Left ventricle myocardium inferior (tissue), 1 donor: ENCODE data around the gene PP2D1. TPM values are rescaled to one million over a fixed set of nuclear protein-coding genes. Genes with fewer than 3 reads are reported as not detected.
A peak's percentile ranks its signal among the peaks of the same experiment; 100 is the strongest.

Source experiments
- DNase-seq: peaks from one replicate; pipeline ENCODE4 v3.0.0-alpha.2; 2020
- H3K27ac ChIP-seq: fragments of 200-600 bp; replicated peaks from 2 replicates; pipeline ENCODE4 v1.8.0; 2021
- H3K27me3 ChIP-seq: fragments of 200-600 bp; 2 replicates; pipeline ENCODE4 v1.8.0; 2021; ENCODE audit warnings: low read depth
- H3K36me3 ChIP-seq: fragments of 200-600 bp; 2 replicates; pipeline ENCODE4 v1.8.0; 2021
- H3K4me1 ChIP-seq: fragments of 200-600 bp; 2 replicates; pipeline ENCODE4 v1.8.0; 2021
- H3K4me3 ChIP-seq: fragments of 200-600 bp; 2 replicates; pipeline ENCODE4 v1.8.0; 2021; ENCODE audit warnings: mild to moderate bottlenecking, moderate library complexity
- H3K9me3 ChIP-seq: fragments of 200-600 bp; replicated peaks from 2 replicates; pipeline ENCODE4 v1.8.0; 2021
- intact Hi-C: fragments of 100-400 bp; cut with micrococcal nuclease; formaldehyde crosslinking; loops from one replicate; pipeline ENCODE4 v1.11.0; 2022
- total RNA-seq: library from RNA; stranded (reverse); fragmentation: NEBNext Ultra II Directional; extraction: Animal tissue kit (Norgen Biotek cat#: 25700); gene quantifications from one replicate; pipeline ENCODE4 v1.2.1, GENCODE V29; 2021
- TF ChIP-seq, protein P1 (sequence below): fragments of 200-600 bp; IDR thresholded peaks from 2 replicates; pipeline ENCODE4 v1.8.0; 2021; ENCODE audit warnings: antibody characterized with exemption, mild to moderate bottlenecking, borderline replicate concordance
- donor health status: DM: no; HTN: yes; CAD: no; lungs with severe emphysema.

Gene PP2D1
- total RNA-seq, 1 donor from 2014 or later, result not detected

DNA sequence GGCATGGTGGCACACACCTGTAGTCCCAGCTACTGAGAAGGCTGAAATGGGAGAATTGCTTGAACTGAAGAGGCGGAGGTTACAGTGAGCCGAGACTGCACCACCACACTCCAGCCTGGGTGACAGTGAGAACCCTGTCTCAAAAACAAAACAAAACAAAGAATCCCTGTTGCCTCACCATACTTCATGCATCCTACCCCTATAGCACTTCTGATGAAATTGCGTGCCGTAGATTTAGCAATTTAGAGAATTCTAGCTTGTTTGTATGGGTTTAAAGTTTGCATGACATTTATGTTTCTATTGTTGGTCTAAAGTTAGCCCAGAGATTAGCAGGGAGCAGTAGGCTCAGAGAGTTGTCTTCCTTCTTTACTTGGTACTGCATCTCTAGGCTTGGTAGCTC is 57.4 kb downstream of the PP2D1 start:
- Histone ChIP-seq H3K27ac (no peak overlapping the region), H3K27me3 (no peaks in the 10 kb centered on the region), H3K9me3 (no peaks in the 10 kb centered on the region), H3K36me3 (peaks cover 41% of the 10 kb centered on the region), H3K4me3 (no peak overlapping the region), H3K4me1 (peaks cover 89% of the 10 kb centered on the region)
- intact Hi-C loops, result no loop called here
- TF ChIP-seq, protein P1, sequence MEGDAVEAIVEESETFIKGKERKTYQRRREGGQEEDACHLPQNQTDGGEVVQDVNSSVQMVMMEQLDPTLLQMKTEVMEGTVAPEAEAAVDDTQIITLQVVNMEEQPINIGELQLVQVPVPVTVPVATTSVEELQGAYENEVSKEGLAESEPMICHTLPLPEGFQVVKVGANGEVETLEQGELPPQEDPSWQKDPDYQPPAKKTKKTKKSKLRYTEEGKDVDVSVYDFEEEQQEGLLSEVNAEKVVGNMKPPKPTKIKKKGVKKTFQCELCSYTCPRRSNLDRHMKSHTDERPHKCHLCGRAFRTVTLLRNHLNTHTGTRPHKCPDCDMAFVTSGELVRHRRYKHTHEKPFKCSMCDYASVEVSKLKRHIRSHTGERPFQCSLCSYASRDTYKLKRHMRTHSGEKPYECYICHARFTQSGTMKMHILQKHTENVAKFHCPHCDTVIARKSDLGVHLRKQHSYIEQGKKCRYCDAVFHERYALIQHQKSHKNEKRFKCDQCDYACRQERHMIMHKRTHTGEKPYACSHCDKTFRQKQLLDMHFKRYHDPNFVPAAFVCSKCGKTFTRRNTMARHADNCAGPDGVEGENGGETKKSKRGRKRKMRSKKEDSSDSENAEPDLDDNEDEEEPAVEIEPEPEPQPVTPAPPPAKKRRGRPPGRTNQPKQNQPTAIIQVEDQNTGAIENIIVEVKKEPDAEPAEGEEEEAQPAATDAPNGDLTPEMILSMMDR, result no peak
- DNase-seq, result no peak

DNA sequence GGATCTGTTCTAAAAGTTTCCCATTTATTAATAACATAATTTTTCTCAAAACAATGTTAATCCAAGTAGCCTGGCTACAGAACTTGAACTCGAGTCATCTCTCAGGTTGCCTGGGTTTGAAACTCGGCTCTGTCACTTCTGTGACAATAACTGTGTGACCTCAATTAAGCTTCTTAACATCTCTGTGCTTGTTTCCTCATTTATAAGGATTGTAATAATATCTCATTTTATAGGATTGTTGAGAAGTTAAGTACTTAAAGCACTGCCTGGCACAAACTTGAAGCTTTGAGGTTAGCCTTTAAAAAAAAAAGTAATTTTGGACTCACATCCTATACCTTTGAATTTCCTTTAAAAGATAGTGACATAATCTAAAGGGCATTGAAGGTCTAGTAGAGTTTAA is 61.7 kb downstream of the PP2D1 start:
- H3K9me3 ChIP-seq, result no peaks in the 10 kb centered on the region
- H3K27me3 ChIP-seq, result no peaks in the 10 kb centered on the region
- peaks cover 89% of the 10 kb centered on the region for H3K4me1 ChIP-seq
- peaks cover 27% of the 10 kb centered on the region for H3K36me3 ChIP-seq
- TF ChIP-seq, protein P1, result no peak
- no peak overlapping the region for H3K27ac ChIP-seq
- intact Hi-C loops, result no loop called here
- DNase-seq, result no peak
- H3K4me3 ChIP-seq, result no peak overlapping the region

DNA sequence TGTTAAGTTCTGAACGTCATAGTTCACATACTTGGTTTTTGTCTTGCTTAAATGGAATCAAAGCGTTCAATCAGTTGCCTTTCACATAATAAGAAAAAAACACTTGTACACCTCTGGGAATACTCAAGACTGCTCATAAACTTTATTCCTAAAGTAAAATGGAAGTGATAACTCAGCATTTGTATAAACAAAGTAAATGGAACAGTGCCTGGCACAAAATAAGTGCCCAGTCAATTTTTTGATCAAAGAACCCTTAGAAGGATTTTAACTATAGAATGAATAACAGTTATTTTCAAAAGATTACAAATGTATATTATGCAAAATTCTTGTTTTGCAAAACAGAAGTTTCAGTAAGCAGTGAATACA is 63.9 kb downstream of the PP2D1 start:
- H3K4me3 ChIP-seq, result peak overlapping the region; percentile 86
- DNase-seq, result no peak
- H3K4me1 ChIP-seq, result peaks cover 68% of the 10 kb centered on the region
- H3K36me3 ChIP-seq, result peaks cover 14% of the 10 kb centered on the region
- TF ChIP-seq, protein P1, result no peak
- intact Hi-C loops, result loop anchor here (10.0 kb wide), 1 partner anchor 77 kb away; no protein-coding TSS in a partner anchor
- H3K27me3 ChIP-seq, result no peaks in the 10 kb centered on the region
- H3K27ac ChIP-seq, result peak overlapping the region; percentile 92
- no peaks in the 10 kb centered on the region for H3K9me3 ChIP-seq

DNA sequence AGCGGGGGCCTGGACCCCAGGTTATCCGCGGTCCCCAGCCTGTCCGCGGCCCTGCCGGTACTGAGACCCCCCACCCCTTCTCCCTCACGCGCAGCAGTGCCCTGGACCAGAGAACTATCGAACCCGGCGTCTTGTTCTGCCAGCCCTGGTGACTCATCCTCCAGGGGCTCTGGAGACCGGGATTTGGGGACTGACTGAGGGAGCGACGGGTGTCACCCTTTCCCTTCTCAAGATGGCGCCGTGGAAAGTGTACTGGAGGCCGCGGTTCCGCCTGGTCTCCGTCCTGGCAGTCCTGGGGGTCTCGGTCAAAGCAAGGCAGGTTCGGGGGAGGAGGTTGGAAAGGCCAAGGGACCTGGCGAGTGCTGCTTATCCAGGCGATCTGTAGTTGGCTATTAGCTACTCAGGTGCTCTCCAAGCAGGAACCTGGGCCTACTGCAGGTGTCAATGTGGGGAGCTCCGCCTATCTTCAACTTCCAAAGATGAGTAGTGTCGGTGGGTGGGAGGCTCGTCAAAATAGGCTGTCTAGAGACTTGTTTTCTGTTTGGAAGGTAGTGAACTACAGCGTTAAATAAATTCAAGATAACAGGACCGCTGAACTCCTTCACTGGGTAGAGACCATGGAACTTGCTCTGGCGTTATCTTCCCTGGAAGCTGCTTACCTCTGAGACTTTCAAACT is 64.4 kb downstream of the PP2D1 start:
- Histone ChIP-seq H3K27ac (peak overlapping the region; percentile 92), H3K4me3 (peak overlapping the region; percentile 86), H3K4me1 (peaks cover 63% of the 10 kb centered on the region), H3K9me3 (no peaks in the 10 kb centered on the region), H3K36me3 (peaks cover 13% of the 10 kb centered on the region), H3K27me3 (no peaks in the 10 kb centered on the region)
- TF ChIP-seq, protein P1, result no peak
- DNase-seq, result peak; percentile 36
- intact Hi-C loops, result loop anchor here (10.0 kb wide), 1 partner anchor 77 kb away; no protein-coding TSS in a partner anchor

DNA sequence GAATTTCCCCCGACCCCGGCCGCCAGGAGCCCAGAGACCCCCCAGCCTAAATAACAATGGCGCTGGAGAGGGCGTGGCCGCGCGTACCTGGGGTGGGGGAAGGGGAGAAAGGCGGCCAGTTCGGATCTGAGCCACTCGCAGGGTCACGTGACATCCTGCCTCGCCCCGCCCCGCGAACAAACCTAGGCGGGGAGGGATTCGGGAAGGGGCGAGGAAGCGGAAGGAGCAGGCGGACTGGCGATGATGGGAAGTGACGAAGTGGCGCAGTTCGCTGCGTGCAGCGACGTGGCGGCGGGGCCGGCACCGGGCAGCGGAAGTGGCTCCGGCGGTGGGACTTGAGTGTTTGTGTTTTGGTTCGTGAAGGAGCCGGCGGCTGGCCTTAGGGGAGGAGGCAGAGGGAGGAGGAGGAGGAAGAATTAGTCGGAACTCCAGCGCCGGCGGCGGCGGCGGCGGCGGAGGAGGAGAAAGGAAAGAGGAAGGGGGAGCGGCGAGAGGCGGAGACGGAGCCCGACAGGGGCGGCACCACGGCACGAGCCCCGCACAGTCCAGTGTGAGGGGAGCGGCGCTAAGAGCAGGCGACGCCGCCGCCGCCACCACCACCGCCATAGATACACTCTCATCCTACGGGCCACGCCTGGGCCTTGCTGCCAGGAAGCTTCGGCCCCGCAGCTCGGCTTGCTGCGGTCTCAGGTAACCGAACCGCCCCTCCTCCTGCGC is 65.1 kb downstream of the PP2D1 start, which contains the start of gene RAB5A:
Gene RAB5A (plus strand): TSS at position 266 of the 717 bp plus-strand sequence. CDS start 3,802 bp downstream, outside the sequence.
- Histone ChIP-seq H3K27ac (peak within 1 kb of the TSS; percentile 92), H3K4me1 (peaks cover 56% of the 10 kb centered on the region), H3K9me3 (no peaks in the 10 kb centered on the region), H3K4me3 (peak within 1 kb of the TSS; percentile 86), H3K27me3 (no peaks in the 10 kb centered on the region), H3K36me3 (peaks cover 12% of the 10 kb centered on the region)
- peak; percentile 97 for DNase-seq
- TF ChIP-seq, protein P1, result peak; percentile 14
- intact Hi-C loops, result loop anchor here (10.0 kb wide), 1 partner anchor 78 kb away; no protein-coding TSS in a partner anchor
